Skeletal muscle satellite cell (primary cell): ENCODE results near the gene CDA. TPM values are rescaled to one million over a fixed set of nuclear protein-coding genes. Genes with fewer than 3 reads are reported as not detected.

Experiments
- H3K27me3 ChIP-seq: 2 replicates; pipeline ENCODE4 v1.7.0; 2013; ENCODE audit warnings: low read length; ENCODE audit not compliant: control insufficient read depth, insufficient read depth
- H3K36me3 ChIP-seq: 2 replicates; pipeline ENCODE4 v1.7.0; 2013; ENCODE audit warnings: mild to moderate bottlenecking, control low read depth, low read length; ENCODE audit not compliant: insufficient read depth
- H3K4me1 ChIP-seq: 2 replicates; pipeline ENCODE4 v1.7.0; 2013; ENCODE audit warnings: low read length; ENCODE audit not compliant: control insufficient read depth, insufficient read depth
- H3K4me2 ChIP-seq: 2 replicates; pipeline ENCODE4 v1.7.0; 2013; ENCODE audit warnings: mild to moderate bottlenecking, low read length
- H3K4me3 ChIP-seq: 2 replicates; pipeline ENCODE4 v1.7.0; 2013; ENCODE audit warnings: low read length
- H3K9ac ChIP-seq: 2 replicates; pipeline ENCODE4 v1.7.0; 2013; ENCODE audit warnings: mild to moderate bottlenecking, low read depth, low read length, moderate library complexity
- H3K9me3 ChIP-seq: replicated peaks from 2 replicates; pipeline ENCODE4 v1.7.0; 2013; ENCODE audit warnings: mild to moderate bottlenecking, control low read depth, low read length
- total RNA-seq: library from RNA; depleted of rRNA; stranded (reverse); fragments of >200 nt; gene quantifications from 2 replicates; pipeline ENCODE4 v1.2.3, GENCODE V29; 2012; rRNA removed

Gene CDA
- total RNA-seq, result 5.7 and 9.6 TPM in 2 replicates

DNA sequence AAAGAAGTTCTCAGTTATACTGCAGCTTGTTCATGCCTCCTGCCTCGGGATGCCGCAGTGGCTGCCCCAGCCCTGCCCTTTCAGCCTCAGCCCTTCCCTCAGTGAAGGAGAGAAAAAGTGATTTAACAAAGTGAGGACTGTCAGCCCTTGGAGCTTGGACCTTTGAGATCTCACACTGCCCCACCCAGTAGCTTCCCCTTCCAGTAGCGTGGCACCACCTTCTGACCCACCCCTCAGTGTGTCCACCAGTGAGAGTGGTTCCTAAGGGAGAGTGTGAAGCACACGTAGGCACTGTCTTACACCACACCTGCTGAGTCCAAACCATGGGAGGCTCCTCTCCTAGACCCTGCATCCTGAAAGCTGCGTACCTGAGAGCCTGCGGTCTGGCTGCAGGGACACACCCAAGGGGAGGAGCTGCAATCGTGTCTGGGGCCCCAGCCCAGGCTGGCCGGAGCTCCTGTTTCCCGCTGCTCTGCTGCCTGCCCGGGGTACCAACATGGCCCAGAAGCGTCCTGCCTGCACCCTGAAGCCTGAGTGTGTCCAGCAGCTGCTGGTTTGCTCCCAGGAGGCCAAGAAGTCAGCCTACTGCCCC, at the start of gene CDA:
Gene CDA, plus strand, starts transcription at position 464 of the 592 bp plus-strand sequence. Its CDS starts 33 bp downstream, at position 497.
- Histone ChIP-seq H3K4me1 (peaks cover 35% of the 10 kb centered on the region), H3K9me3 (no peaks in the 10 kb centered on the region), H3K36me3 (no peaks in the 10 kb centered on the region), H3K9ac (peak within 1 kb of the TSS; percentile 24), H3K4me2 (peak within 1 kb of the TSS; percentile 62), H3K4me3 (peak within 1 kb of the TSS; percentile 21), H3K27me3 (no peaks in the 10 kb centered on the region)

- Histone ChIP-seq H3K36me3 (no peaks in the 10 kb centered on the region), H3K27me3 (peaks cover 77% of the 10 kb centered on the region)
Measured at GRCh38 chr1:20540281-20540680, 48.6 kb upstream of the CDA start.

DNA sequence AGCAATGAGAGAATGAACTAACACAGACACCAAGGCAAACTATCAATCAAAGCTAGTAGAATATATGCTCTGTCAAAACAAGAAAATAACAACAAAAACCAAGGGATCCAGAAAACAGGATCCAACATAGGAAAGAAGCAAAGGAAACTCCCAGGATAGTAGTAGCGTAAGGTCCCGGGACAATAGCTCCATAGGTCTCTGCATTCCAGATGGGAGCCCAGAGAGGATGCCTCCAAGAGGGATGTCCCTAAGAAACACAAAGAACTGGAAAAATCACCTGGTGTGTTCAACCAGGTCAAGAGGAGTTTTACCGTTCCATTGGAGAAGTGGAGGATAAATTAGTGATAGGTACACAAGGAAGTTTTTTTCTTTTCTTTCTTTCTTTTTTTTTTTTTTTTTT, 42.3 kb upstream of the CDA start:
- Histone ChIP-seq H3K9ac (no peak overlapping the region), H3K4me3 (no peak overlapping the region), H3K4me1 (no peaks in the 10 kb centered on the region), H3K36me3 (no peaks in the 10 kb centered on the region), H3K4me2 (no peak overlapping the region), H3K9me3 (no peaks in the 10 kb centered on the region), H3K27me3 (peaks cover 62% of the 10 kb centered on the region)

More at GRCh38 chr1:20540281-20540680, 48.6 kb upstream of the CDA start:
- Histone ChIP-seq H3K9ac (no peak overlapping the region), H3K4me3 (no peak overlapping the region), H3K4me1 (no peaks in the 10 kb centered on the region), H3K4me2 (no peak overlapping the region), H3K9me3 (no peaks in the 10 kb centered on the region)

DNA sequence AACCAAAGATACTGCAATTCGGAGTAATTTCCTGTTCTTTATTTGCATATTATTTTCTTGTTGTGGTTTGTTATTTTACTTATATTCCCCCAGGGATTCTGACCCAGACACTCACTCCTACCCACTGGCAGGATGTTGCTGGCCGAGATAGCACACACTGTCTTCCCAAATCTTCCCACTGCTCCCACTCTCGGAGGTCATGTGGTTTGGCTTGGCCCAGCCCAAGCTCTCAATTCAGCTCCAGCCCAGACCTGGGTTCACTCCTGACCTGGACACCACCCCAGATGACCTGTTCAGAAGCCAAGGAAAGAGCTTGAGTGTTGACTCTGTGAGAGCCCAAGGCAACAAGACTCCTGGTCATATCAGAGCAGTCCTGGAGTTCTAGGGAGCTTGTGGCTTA, 37.7 kb upstream of the CDA start:
- Histone ChIP-seq H3K9ac (no peak overlapping the region), H3K27me3 (peaks cover 70% of the 10 kb centered on the region), H3K4me2 (no peak overlapping the region), H3K4me1 (peaks cover 17% of the 10 kb centered on the region), H3K36me3 (no peaks in the 10 kb centered on the region), H3K9me3 (no peaks in the 10 kb centered on the region), H3K4me3 (no peak overlapping the region)

- H3K4me2 ChIP-seq, result peak within 1 kb of the TSS; percentile 71
- no peak within 1 kb of the TSS for H3K9ac ChIP-seq
- no peaks in the 10 kb centered on the region for H3K9me3 ChIP-seq
- peak within 1 kb of the TSS; percentile 34 for H3K4me3 ChIP-seq
- H3K27me3 ChIP-seq, result peaks cover 73% of the 10 kb centered on the region
- H3K36me3 ChIP-seq, result no peaks in the 10 kb centered on the region
- peaks cover 17% of the 10 kb centered on the region for H3K4me1 ChIP-seq
Measured at GRCh38 chr1:20551945-20552727, 36.8 kb upstream of the CDA start, which contains the start of gene FAM43B. Gene FAM43B, plus strand, starts transcription at chr1:20552573. Its CDS starts 401 bp downstream, at chr1:20552974.

- Histone ChIP-seq H3K4me1 (peaks cover 17% of the 10 kb centered on the region), H3K9ac (no peak overlapping the region), H3K27me3 (peaks cover 78% of the 10 kb centered on the region), H3K9me3 (no peaks in the 10 kb centered on the region), H3K4me3 (peak overlapping the region; percentile 34), H3K4me2 (peak overlapping the region; percentile 71), H3K36me3 (no peaks in the 10 kb centered on the region)
Measured at GRCh38 chr1:20552728-20553445, 36.0 kb upstream of the CDA start.

- Histone ChIP-seq H3K27me3 (peaks cover 82% of the 10 kb centered on the region), H3K9me3 (no peaks in the 10 kb centered on the region), H3K36me3 (no peaks in the 10 kb centered on the region), H3K9ac (no peak overlapping the region), H3K4me3 (no peak overlapping the region), H3K4me1 (peaks cover 17% of the 10 kb centered on the region), H3K4me2 (no peak overlapping the region)
Measured at GRCh38 chr1:20555025-20555757, 33.7 kb upstream of the CDA start.

- Histone ChIP-seq H3K36me3 (no peaks in the 10 kb centered on the region), H3K4me2 (no peak overlapping the region), H3K4me3 (no peak overlapping the region), H3K27me3 (peaks cover 84% of the 10 kb centered on the region), H3K4me1 (peaks cover 17% of the 10 kb centered on the region), H3K9me3 (no peaks in the 10 kb centered on the region), H3K9ac (no peak overlapping the region)
Measured at GRCh38 chr1:20555758-20556120, 33.2 kb upstream of the CDA start.

GRCh38 chr1:20558191-20558590, 30.7 kb upstream of the CDA start:
- Histone ChIP-seq H3K4me2 (no peak overlapping the region), H3K4me1 (peaks cover 9% of the 10 kb centered on the region), H3K4me3 (no peak overlapping the region), H3K27me3 (peaks cover 82% of the 10 kb centered on the region), H3K9ac (no peak overlapping the region), H3K36me3 (no peaks in the 10 kb centered on the region), H3K9me3 (no peaks in the 10 kb centered on the region)

DNA sequence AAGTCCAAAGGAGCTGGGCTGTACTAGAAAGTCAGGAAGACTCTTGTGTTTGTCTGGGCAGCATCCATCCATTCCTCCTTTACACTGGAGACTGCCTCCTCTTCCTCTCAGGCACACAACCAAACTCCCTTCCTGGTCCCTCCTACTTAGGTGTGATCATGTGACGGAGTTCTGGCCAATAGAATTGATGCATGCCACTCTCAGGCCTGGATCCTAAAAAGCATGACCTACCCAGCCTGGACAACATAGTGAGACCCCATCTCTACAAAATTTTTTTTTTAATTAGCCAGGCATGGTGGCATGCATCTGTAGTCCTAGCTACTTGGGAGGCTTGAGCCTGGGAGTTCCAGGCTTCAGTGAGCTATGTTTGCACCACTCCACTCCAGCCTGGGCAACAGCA, 27.9 kb upstream of the CDA start:
- Histone ChIP-seq H3K36me3 (no peaks in the 10 kb centered on the region), H3K9ac (no peak overlapping the region), H3K27me3 (peaks cover 62% of the 10 kb centered on the region), H3K4me3 (no peak overlapping the region), H3K4me2 (no peak overlapping the region), H3K9me3 (no peaks in the 10 kb centered on the region), H3K4me1 (no peaks in the 10 kb centered on the region)

- H3K9me3 ChIP-seq, result no peaks in the 10 kb centered on the region
- H3K27me3 ChIP-seq, result peaks cover 40% of the 10 kb centered on the region
- H3K4me1 ChIP-seq, result no peaks in the 10 kb centered on the region
Measured at GRCh38 chr1:20565234-20565633, 23.7 kb upstream of the CDA start.

More at GRCh38 chr1:20565234-20565633, 23.7 kb upstream of the CDA start:
- Histone ChIP-seq H3K36me3 (no peaks in the 10 kb centered on the region), H3K4me2 (no peak overlapping the region), H3K4me3 (no peak overlapping the region), H3K9ac (no peak overlapping the region)
